Astrocyte (in vitro differentiated cells and primary cell): ENCODE results near the gene NTM.

Experiments
- CTCF ChIP-seq: IDR thresholded peaks from 2 replicates; pipeline ENCODE4 v1.5.1; 2011; ENCODE audit warnings: low read depth, mild to moderate bottlenecking, inconsistent platforms, low read length, moderate library complexity; ENCODE audit not compliant: insufficient read depth
- EZH2 ChIP-seq: IDR thresholded peaks from 2 replicates; pipeline ENCODE4 v1.6.1; 2012; ENCODE audit warnings: mild to moderate bottlenecking, low read length, inconsistent platforms; ENCODE audit not compliant: insufficient read depth

GRCh38 chr11:131642756-131643531 is 272.5 kb downstream of the NTM start:
- TF ChIP-seq CTCF (no peak), EZH2 (no peak)
